ENCODE data around the gene BAX. TPM values are rescaled to one million over a fixed set of nuclear protein-coding genes. Genes with fewer than 3 reads are reported as not detected.
A peak's percentile ranks its signal among the peaks of the same experiment; 100 is the strongest.

Gene BAX
- total and polyA plus RNA-seq, 2 of the 13 experiments (the other 11 are each of a cell fraction or from before 2014, with no cell fraction given): 139 to 176 TPM

GRCh38 chr19:48955308-48955958 is 758 bp downstream of the BAX start (continued):
- TF ChIP-seq NFE2L1 (CRISPR knock-in tag; IDR thresholded peaks at IDR 0.05; ENCODE audit: borderline replicate concordance) (no peak), ZFP36L1 (CRISPR knock-in tag; IDR thresholded peaks at IDR 0.05) (no peak), TEAD3 (CRISPR knock-in tag; optimal IDR thresholded peaks at IDR 0.05; ENCODE audit: borderline replicate concordance) (no peak), SRSF1 (optimal IDR thresholded peaks at IDR 0.05; ENCODE audit: low read depth, low read length) (peak; percentile 15), POLR2G (IDR thresholded peaks at IDR 0.05; ENCODE audit: low read depth, low read length) (peak; percentile 8; the same call in 1 of the 2 replicates), ZNF12 (CRISPR knock-in tag; IDR thresholded peaks at IDR 0.05) (no peak), AGO1 (IDR thresholded peaks at IDR 0.05; ENCODE audit: low read depth, low read length, poor library complexity, severe bottlenecking) (no peak), RELA (CRISPR knock-in tag; IDR thresholded peaks at IDR 0.05) (no peak), ZNF782 (CRISPR knock-in tag; IDR thresholded peaks at IDR 0.05; ENCODE audit: borderline replicate concordance) (0 out of 2 replicates have a peak, but pooled peaks have one; percentile 32), TOPORS (CRISPR knock-in tag; IDR thresholded peaks at IDR 0.05) (no peak), NBN (conservative IDR thresholded peaks at IDR 0.05) (no peak), REPIN1 (CRISPR knock-in tag; IDR thresholded peaks at IDR 0.05; ENCODE audit: borderline replicate concordance, low read depth) (no peak), CHD2 (IDR thresholded peaks at IDR 0.05; ENCODE audit: low read depth, low read length) (no peak), ARNTL (CRISPR knock-in tag; IDR thresholded peaks at IDR 0.05) (no peak), ZNF781 (CRISPR knock-in tag; IDR thresholded peaks at IDR 0.05; ENCODE audit: borderline replicate concordance, not compliant biosample characterization) (peak; percentile 58), ZNF431 (CRISPR knock-in tag; IDR thresholded peaks at IDR 0.05; ENCODE audit: borderline replicate concordance, low read depth) (0 out of 2 replicates have a peak, but pooled peaks have one; percentile 14), ZNF784 (CRISPR knock-in tag; IDR thresholded peaks at IDR 0.05; ENCODE audit: borderline replicate concordance) (no peak), ZNF18 (CRISPR knock-in tag; IDR thresholded peaks at IDR 0.05; ENCODE audit: insufficient replicate concordance) (peak; percentile 37), RARA (CRISPR knock-in tag; IDR thresholded peaks at IDR 0.05) (no peak), ZBTB7B (CRISPR knock-in tag; IDR thresholded peaks at IDR 0.05) (peak; percentile 59; the same call in 1 of the 2 replicates), PBX3 (CRISPR knock-in tag; IDR thresholded peaks at IDR 0.05; ENCODE audit: borderline replicate concordance) (no peak), SATB2 (CRISPR knock-in tag; IDR thresholded peaks at IDR 0.05) (no peak), ZNF350 (CRISPR knock-in tag; IDR thresholded peaks at IDR 0.05; ENCODE audit: borderline replicate concordance, low read depth) (0 out of 2 replicates have a peak, but pooled peaks have one; percentile 18), BRD4 (CRISPR knock-in tag; IDR thresholded peaks at IDR 0.05) (0 out of 2 replicates have a peak, but pooled peaks have one; percentile 26)
